B cell (primary cell): ENCODE results near the gene NTM. TPM values are rescaled to one million over a fixed set of nuclear protein-coding genes. Genes with fewer than 3 reads are reported as not detected.

ENCODE experiments used
- ATAC-seq: fragments of 200-7000 bp; cut with Tn5 transposase; one replicate; pipeline ENCODE4 v1.10.0; 2021; ENCODE audit warnings: low read depth, mild to moderate bottlenecking, moderate number of reproducible peaks, moderate library complexity
- CTCF ChIA-PET: fragments of 350-600 bp; sonication (Branson Sonifier 250); formaldehyde crosslinking; loops from one replicate; lab custom pipeline; 2021; ENCODE audit warnings: antibody characterized with exemption, inconsistent platforms; lab: Charles Lee
- POLR2A ChIA-PET: fragments of 350-600 bp; sonication (Branson Sonifier 250); formaldehyde crosslinking; loops from one replicate; lab custom pipeline; 2021; ENCODE audit warnings: antibody characterized with exemption; lab: Charles Lee
- DNase-seq: peaks from one replicate; pipeline ENCODE4 v3.0.0; 2013
- H2AFZ ChIP-seq: 2 replicates; pipeline ENCODE4 v1.6.1; 2012; ENCODE audit warnings: mild to moderate bottlenecking, low read depth, low read length; ENCODE audit not compliant: insufficient read depth, poor library complexity, severe bottlenecking
- H3K27ac ChIP-seq, 2 donors: 1 replicate in 1 of 2; 2 replicates in 1 of 2; pipeline ENCODE4 v1.5.1; 2012 to 2013; ENCODE audit warnings: low read length in 2 of 2, mild to moderate bottlenecking in 2 of 2, moderate library complexity in 1 of 2
- H3K27me3 ChIP-seq, 4 experiments: fragments of 200-600 bp in 1 of 4; sonication (generic) in 1 of 4; replicated peaks in 1 of 4; 1 replicate in 2 of 4; 2 replicates in 2 of 4; pipeline versions ENCODE4 v1.6.1 to v1.7.0; 2013 to 2016; ENCODE audit warnings: low read length in 3 of 4, mild to moderate bottlenecking in 2 of 4, mixed read lengths in 1 of 4, moderate library complexity in 1 of 4; ENCODE audit not compliant: insufficient read depth in 4 of 4, control insufficient read depth in 3 of 4; ENCODE audit errors: control extremely low read depth in 1 of 4
- H3K36me3 ChIP-seq, 2 experiments: replicated peaks in 1 of 2; 1 replicate in 1 of 2; 2 replicates in 1 of 2; pipeline versions ENCODE4 v1.6.1 to v1.7.1; 2013; ENCODE audit warnings: low read length in 1 of 2; ENCODE audit not compliant: insufficient read depth in 2 of 2, control insufficient read depth in 1 of 2; ENCODE audit errors: control extremely low read depth in 1 of 2, extremely low read depth in 1 of 2
- H3K4me1 ChIP-seq, 2 donors: fragments of 200-600 bp in 1 of 2; sonication (generic) in 1 of 2; 1 replicate in 1 of 2; 2 replicates in 1 of 2; pipeline versions ENCODE4 v1.5.1 to v1.6.1; 2013 to 2017; ENCODE audit warnings: low read length in 2 of 2; ENCODE audit not compliant: control insufficient read depth in 2 of 2, insufficient read depth in 2 of 2
- H3K4me2 ChIP-seq: replicated peaks from 2 replicates; pipeline ENCODE3; 2012; ENCODE audit warnings: mild to moderate bottlenecking, low read depth, low read length; ENCODE audit not compliant: poor library complexity, severe bottlenecking
- H3K4me3 ChIP-seq, 5 experiments: fragments of 200-600 bp in 1 of 5; sonication (generic) in 1 of 5; 1 replicate in 3 of 5; 2 replicates in 2 of 5; pipeline versions ENCODE4 v1.5.1 to v1.7.0; 2011 to 2016; ENCODE audit warnings: low read length in 4 of 5, mild to moderate bottlenecking in 4 of 5, low read depth in 2 of 5, control low read depth in 1 of 5, moderate library complexity in 1 of 5; ENCODE audit not compliant: insufficient read depth in 1 of 5; ENCODE audit errors: control extremely low read depth in 1 of 5, extremely low read depth in 1 of 5
- H3K79me2 ChIP-seq: fragments of 200-600 bp; sonication (generic); one replicate; pipeline ENCODE4 v1.6.0; 2016; ENCODE audit warnings: low read length; ENCODE audit not compliant: control insufficient read depth, insufficient read depth
- H3K9ac ChIP-seq: fragments of 200-600 bp; sonication (generic); 2 replicates; pipeline ENCODE4 v1.6.1; 2017; ENCODE audit warnings: mild to moderate bottlenecking, low read length, moderate library complexity
- H3K9me3 ChIP-seq, 3 donors: one replicate each; pipeline versions ENCODE4 v1.6.1 to v1.7.1; 2013; ENCODE audit warnings: low read length in 2 of 3; ENCODE audit not compliant: control insufficient read depth in 2 of 3, insufficient read depth in 1 of 3; ENCODE audit errors: control extremely low read depth in 1 of 3
- H4K20me1 ChIP-seq: 2 replicates; pipeline ENCODE4 v1.6.0; 2012; ENCODE audit warnings: mild to moderate bottlenecking, low read length; ENCODE audit not compliant: insufficient read depth, control insufficient read depth, poor library complexity, severe bottlenecking
- H3K27ac Mint-ChIP-seq: one replicate; pipeline ENCODE4 v1.8.0; 2021; ENCODE audit warnings: mixed read lengths
- H3K27me3 Mint-ChIP-seq: one replicate; pipeline ENCODE4 v1.8.0; 2021; ENCODE audit warnings: mixed read lengths
- H3K4me1 Mint-ChIP-seq: one replicate; pipeline ENCODE4 v1.8.0; 2021; ENCODE audit warnings: mixed read lengths
- H3K4me3 Mint-ChIP-seq: one replicate; pipeline ENCODE4 v1.8.0; 2021; ENCODE audit warnings: mixed read lengths
- H3K9me3 Mint-ChIP-seq: one replicate; pipeline ENCODE4 v1.8.0; 2022; ENCODE audit warnings: mixed read lengths; ENCODE audit not compliant: insufficient read depth
- CTCF ChIP-seq: fragments of 200-600 bp; IDR thresholded peaks from one replicate; pipeline ENCODE4 v1.8.0; 2022; ENCODE audit warnings: antibody characterized with exemption, mild to moderate bottlenecking
- EZH2 ChIP-seq: IDR thresholded peaks from 2 replicates; pipeline ENCODE4 v1.6.1; 2012; ENCODE audit warnings: borderline replicate concordance, low read depth, mild to moderate bottlenecking, moderate library complexity, low read length; ENCODE audit not compliant: insufficient read depth, poor library complexity, severe bottlenecking
- WGBS: methylation state at CpG from one replicate; pipeline ENCODE4 v1.1.5; 2013; ENCODE audit warnings: missing lambda C conversion rate; ENCODE audit not compliant: insufficient coverage; 5-methylcytosine and 5-hydroxymethylcytosine counted together
- intact Hi-C: fragments of 100-400 bp; cut with micrococcal nuclease; formaldehyde crosslinking; loops from one replicate; pipeline ENCODE4 v1.10.0; 2022
- polyA plus RNA-seq: library from polyadenylated mRNA; depleted of rRNA; stranded (reverse); fragments of >200 nt; gene quantifications from 2 replicates; pipeline ENCODE4 v1.2.3, GENCODE V29; 2012
- total RNA-seq, 2 donors: library from RNA; stranded (reverse); fragments of 120-200 nt in 1 of 2; gene quantifications; 1 replicate in 1 of 2; 2 replicates in 1 of 2; pipeline versions ENCODE4 v1.2.3 to v1.2.4, GENCODE V29; 2013 to 2022

The NTM gene
- total and polyA plus RNA-seq, 2 donors (not counting 1 experiment from before 2014, with no cell fraction given), result not detected

- no peaks in the 10 kb centered on the region for H4K20me1 ChIP-seq
- 80% methylated on average over 1 of the region's 6 CpGs for WGBS
- H3K9me3 Mint-ChIP-seq, result peaks cover 2% of the 10 kb centered on the region
- DNase-seq, result no peak
- ATAC-seq, result no peak
- H3K4me3 Mint-ChIP-seq, result no peak overlapping the region
- peaks cover 0 to 6% (median 0%) of the 10 kb centered on the region in 3 donors for H3K9me3 ChIP-seq
- CTCF ChIA-PET, result interaction anchor here (1.3 kb wide), 1 partner anchor 8 kb away, joined by 5 read pairs; no protein-coding TSS in a partner anchor
- no peak overlapping the region for H3K27ac Mint-ChIP-seq
- H3K27me3 Mint-ChIP-seq, result no peaks in the 10 kb centered on the region
- TF ChIP-seq EZH2 (no peak), CTCF (no peak)
- no peaks in the 10 kb centered on the region for H3K79me2 ChIP-seq
- no peaks in the 10 kb centered on the region for H3K4me1 Mint-ChIP-seq
- no peak overlapping the region for H3K4me2 ChIP-seq
- no peaks in the 10 kb centered on the region for H3K4me1 ChIP-seq
- no peak overlapping the region for H2AFZ ChIP-seq
- H3K36me3 ChIP-seq, result no peaks in the 10 kb centered on the region
- POLR2A ChIA-PET, result no interaction called here
- H3K9ac ChIP-seq, result no peak overlapping the region
- no peak overlapping the region for H3K4me3 ChIP-seq
- H3K27ac ChIP-seq, result no peak overlapping the region
- intact Hi-C loops, result no loop called here
- H3K27me3 ChIP-seq, result no peaks in the 10 kb centered on the region
These were observed 386.2 kb downstream of the NTM start for GRCh38 chr11:131756479-131757110.

GRCh38 chr11:131758726-131759125 is 388.3 kb downstream of the NTM start:
- no peaks in the 10 kb centered on the region for H3K4me1 ChIP-seq
- H3K36me3 ChIP-seq, result no peaks in the 10 kb centered on the region
- Mint-ChIP-seq H3K9me3 (no peaks in the 10 kb centered on the region), H3K4me3 (no peak overlapping the region), H3K27me3 (no peaks in the 10 kb centered on the region), H3K27ac (no peak overlapping the region), H3K4me1 (no peaks in the 10 kb centered on the region)
- no peak overlapping the region for H3K4me3 ChIP-seq
- 90% methylated on average over 4 of the region's 7 CpGs for WGBS
- H3K27ac ChIP-seq, result no peak overlapping the region
- no peak overlapping the region for H2AFZ ChIP-seq
- H3K4me2 ChIP-seq, result no peak overlapping the region
- DNase-seq (no peak), ATAC-seq (no peak)
- TF ChIP-seq CTCF, result no peak
- no peak for TF ChIP-seq EZH2
- H3K79me2 ChIP-seq, result no peaks in the 10 kb centered on the region
- H3K27me3 ChIP-seq, result no peaks in the 10 kb centered on the region
- H3K9ac ChIP-seq, result no peak overlapping the region
- intact Hi-C loops, result no loop called here
- peaks cover 0 to 10% (median 0%) of the 10 kb centered on the region in 3 donors for H3K9me3 ChIP-seq
- H4K20me1 ChIP-seq, result no peaks in the 10 kb centered on the region
- ChIA-PET POLR2A (no interaction called here), CTCF (no interaction called here)
